ENCODE measurements around the gene DENND1B. TPM values are rescaled to one million over a fixed set of nuclear protein-coding genes. Genes with fewer than 3 reads are reported as not detected.

Gene DENND1B
- total RNA-seq, 4 donors from 2014 or later = 1.8 to 37.5 (median 19.5) TPM

DNA sequence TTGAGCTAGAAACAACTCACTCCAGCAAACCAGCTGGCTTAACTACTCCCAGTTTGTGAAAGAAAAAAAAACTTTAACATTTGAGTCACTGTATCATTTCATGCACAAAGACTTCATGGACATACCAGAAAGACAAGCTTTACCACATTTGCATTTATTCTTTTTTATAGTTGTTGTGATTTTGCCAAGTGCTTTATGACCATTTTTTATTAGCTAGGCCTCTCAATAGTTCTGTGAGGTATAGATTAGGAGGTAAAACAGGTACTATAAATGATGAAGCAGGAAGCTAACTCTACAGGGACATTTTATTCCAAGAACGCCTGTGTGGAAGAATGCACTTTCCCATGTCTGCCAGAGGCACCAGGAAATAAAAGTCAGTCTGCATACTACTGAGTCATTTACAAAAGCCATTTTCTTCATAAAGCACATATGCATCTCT, 8.2 kb upstream of the DENND1B start:
- Histone ChIP-seq H3K27me3 (no peaks in the 10 kb centered on the region), H3K36me3 (no peaks in the 10 kb centered on the region), H3K4me3 (no peak overlapping the region), H3K27ac (no peak overlapping the region), H3K4me1 (no peaks in the 10 kb centered on the region), H3K9me3 (no peaks in the 10 kb centered on the region)
- TF ChIP-seq POLR2A (IDR thresholded peaks at IDR 0.05) = no peak
- TF ChIP-seq CTCF (IDR thresholded peaks at IDR 0.05) = no peak
- intact Hi-C loops (cut with DNase I; ENCODE audit: low total_unique reads) = no loop called here
- no peak for DNase-seq

DNA sequence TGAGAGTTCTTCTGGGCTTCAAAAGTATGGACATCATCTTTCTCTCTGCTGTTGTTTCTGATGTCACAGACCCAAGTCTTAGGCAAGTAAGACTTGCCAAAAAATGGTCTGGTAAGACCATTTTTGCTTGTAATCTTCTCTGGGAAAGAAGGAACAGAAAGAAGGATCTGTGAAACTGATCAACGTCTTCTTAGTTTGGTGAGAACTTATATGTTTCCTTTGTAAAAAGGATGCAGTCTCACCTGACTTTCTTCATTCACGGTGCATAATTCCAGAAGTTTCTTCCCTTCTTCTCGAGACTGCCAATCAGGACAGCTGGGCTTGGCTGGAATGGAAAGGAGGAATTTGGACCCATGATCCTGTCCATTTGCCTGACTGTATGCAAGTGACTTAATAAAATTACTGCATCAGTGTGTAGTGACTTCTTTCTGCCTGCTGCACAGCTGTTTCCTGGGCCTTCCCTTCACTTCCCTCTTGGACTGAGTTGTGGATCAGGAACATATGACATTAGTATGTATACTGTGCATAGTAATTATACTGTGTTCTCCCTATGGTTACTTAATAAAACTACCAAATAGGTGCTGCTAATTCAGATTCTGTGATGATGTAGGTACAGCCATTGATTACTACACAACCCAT, 7.6 kb upstream of the DENND1B start:
- Histone ChIP-seq H3K27ac (no peak overlapping the region), H3K36me3 (no peaks in the 10 kb centered on the region), H3K4me1 (no peaks in the 10 kb centered on the region), H3K4me3 (no peak overlapping the region), H3K27me3 (no peaks in the 10 kb centered on the region), H3K9me3 (no peaks in the 10 kb centered on the region)
- intact Hi-C loops (cut with DNase I; ENCODE audit: low total_unique reads) = no loop called here
- no peak for DNase-seq
- no peak for TF ChIP-seq POLR2A (IDR thresholded peaks at IDR 0.05)
- TF ChIP-seq CTCF (IDR thresholded peaks at IDR 0.05) = no peak

- Histone ChIP-seq H3K9me3 (no peaks in the 10 kb centered on the region), H3K27ac (no peak overlapping the region), H3K27me3 (no peaks in the 10 kb centered on the region), H3K36me3 (no peaks in the 10 kb centered on the region), H3K4me1 (no peaks in the 10 kb centered on the region), H3K4me3 (no peak overlapping the region)
- TF ChIP-seq POLR2A (IDR thresholded peaks at IDR 0.05) = no peak
- no peak for TF ChIP-seq CTCF (IDR thresholded peaks at IDR 0.05)
- intact Hi-C loops (cut with DNase I; ENCODE audit: low total_unique reads) = no loop called here
- DNase-seq = no peak
Observed at GRCh38 chr1:197781968-197782721, 6.9 kb upstream of the DENND1B start.

DNA sequence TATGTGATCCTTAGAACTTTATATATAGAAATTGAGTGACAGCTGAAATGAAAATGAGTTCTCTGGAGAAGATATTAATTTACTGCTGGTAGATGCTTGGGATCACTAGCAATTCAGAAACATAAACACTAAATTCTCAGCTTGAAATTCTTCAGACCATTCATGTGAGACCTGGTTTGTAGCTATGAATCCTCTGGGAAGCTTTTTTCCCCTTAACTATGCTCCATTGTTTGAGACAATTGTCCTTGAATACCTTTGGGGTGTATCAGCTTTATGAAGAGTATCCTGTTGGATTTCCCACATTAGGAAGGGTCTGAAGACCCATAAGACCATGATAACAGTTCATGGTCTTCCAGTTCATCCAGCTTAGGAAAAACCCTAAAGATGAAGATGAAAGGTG, 4.6 kb upstream of the DENND1B start:
- DNase-seq = no peak
- Histone ChIP-seq H3K9me3 (no peaks in the 10 kb centered on the region), H3K27ac (no peak overlapping the region), H3K27me3 (no peaks in the 10 kb centered on the region), H3K4me3 (no peak overlapping the region), H3K4me1 (no peaks in the 10 kb centered on the region), H3K36me3 (no peaks in the 10 kb centered on the region)
- intact Hi-C loops (cut with DNase I; ENCODE audit: low total_unique reads) = no loop called here
- TF ChIP-seq CTCF (IDR thresholded peaks at IDR 0.05) = no peak
- TF ChIP-seq POLR2A (IDR thresholded peaks at IDR 0.05) = no peak

GRCh38 chr1:197778366-197778945, 3.2 kb upstream of the DENND1B start:
- Histone ChIP-seq H3K4me1 (no peaks in the 10 kb centered on the region), H3K4me3 (no peak overlapping the region), H3K27ac (no peak overlapping the region), H3K9me3 (no peaks in the 10 kb centered on the region), H3K36me3 (no peaks in the 10 kb centered on the region), H3K27me3 (no peaks in the 10 kb centered on the region)
- intact Hi-C loops (cut with DNase I; ENCODE audit: low total_unique reads) = no loop called here
- no peak for DNase-seq
- TF ChIP-seq CTCF (IDR thresholded peaks at IDR 0.05) (no peak), POLR2A (IDR thresholded peaks at IDR 0.05) (no peak)
